Endothelial cell of umbilical vein (primary cell): ENCODE measurements around the gene TMUB2. TPM values are rescaled to one million over a fixed set of nuclear protein-coding genes. Genes with fewer than 3 reads are reported as not detected.

ENCODE experiments used
- BruUV-seq: library from RNA; stranded (reverse); fragments of 400-500 nt; replicated peaks from 2 replicates; lab custom pipeline; 2021; lab: Mats Ljungman, UMichigan
- CTCF ChIA-PET: fragments of 300-600, 350-600 bp; sonication (Branson Sonifier 250); formaldehyde crosslinking; loops from one replicate; lab custom pipeline; 2021; ENCODE audit warnings: antibody characterized with exemption, inconsistent platforms; lab: Charles Lee
- POLR2A ChIA-PET: fragments of 300-600, 350-600 bp; sonication (Branson Sonifier 250); formaldehyde crosslinking; loops from one replicate; lab custom pipeline; 2021; ENCODE audit warnings: antibody characterized with exemption, inconsistent platforms; lab: Charles Lee
- DNase-seq: peaks from one replicate; pipeline ENCODE4 v3.0.0-alpha.2; 2011; ENCODE audit warnings: low read depth, low spot score
- FAIRE-seq: peaks from 2 replicates; lab custom pipeline; 2011; peaks lifted over from hg19 to GRCh38; lab: Jason Lieb, UNC
- H2AFZ ChIP-seq: 2 replicates; pipeline ENCODE4 v1.6.0; 2012; ENCODE audit warnings: low read depth, low read length, control low read depth, inconsistent platforms
- H3K27ac ChIP-seq: 2 replicates; pipeline ENCODE4 v1.5.1; 2011; ENCODE audit warnings: low read depth, mild to moderate bottlenecking, control low read depth, low read length, moderate library complexity; ENCODE audit not compliant: insufficient read depth
- H3K27me3 ChIP-seq, 2 experiments: 2 replicates each; pipeline versions ENCODE4 v1.6.0 to v1.6.1; 2011; ENCODE audit warnings: low read length in 2 of 2, mixed read lengths in 1 of 2; ENCODE audit not compliant: control insufficient read depth in 2 of 2, insufficient read depth in 2 of 2
- H3K36me3 ChIP-seq, 2 experiments: 2 replicates in 1 of 2; 3 replicates in 1 of 2; pipeline ENCODE4 v1.5.1; 2011; ENCODE audit warnings: low read length in 2 of 2, mild to moderate bottlenecking in 1 of 2, moderate library complexity in 1 of 2; ENCODE audit not compliant: control insufficient read depth in 2 of 2, insufficient read depth in 2 of 2; ENCODE audit errors: extremely low read depth in 1 of 2
- H3K4me1 ChIP-seq: 3 replicates; pipeline ENCODE4 v1.5.1; 2011; ENCODE audit warnings: mild to moderate bottlenecking, low read length; ENCODE audit not compliant: control insufficient read depth, insufficient read depth; ENCODE audit errors: extremely low read depth
- H3K4me2 ChIP-seq: 2 replicates; pipeline ENCODE4 v1.6.1; 2011; ENCODE audit warnings: low read length, control low read depth, mixed read lengths; ENCODE audit not compliant: insufficient read depth
- H3K4me3 ChIP-seq, 3 experiments: fragments of 200-600 bp in 1 of 3; sonication (generic), shearing (Covaris generic) in 1 of 3; replicated peaks in 1 of 3; 2 replicates each; pipeline ENCODE4 v1.5.1; 2011 to 2016; ENCODE audit warnings: control low read depth in 3 of 3, low read length in 3 of 3, mild to moderate bottlenecking in 2 of 3, inconsistent platforms in 1 of 3, low read depth in 1 of 3, moderate library complexity in 1 of 3; ENCODE audit not compliant: insufficient read depth in 1 of 3
- H3K79me2 ChIP-seq: 2 replicates; pipeline ENCODE4 v1.6.0; 2012; ENCODE audit warnings: low read length, inconsistent platforms; ENCODE audit not compliant: control insufficient read depth, insufficient read depth
- H3K9ac ChIP-seq: replicated peaks from 2 replicates; pipeline ENCODE3; 2011; ENCODE audit warnings: low read length, control low read depth; ENCODE audit not compliant: insufficient read depth; ENCODE audit errors: extremely low read depth
- H3K9me1 ChIP-seq: replicated peaks from 3 replicates; pipeline ENCODE4 v1.6.0; 2011; ENCODE audit warnings: mild to moderate bottlenecking, low read length; ENCODE audit not compliant: control insufficient read depth, insufficient read depth; ENCODE audit errors: extremely low read depth
- H3K9me3 ChIP-seq: replicated peaks from 2 replicates; pipeline ENCODE4 v1.5.1; 2012; ENCODE audit warnings: low read length, inconsistent platforms; ENCODE audit not compliant: control insufficient read depth, insufficient read depth
- H4K20me1 ChIP-seq: replicated peaks from 2 replicates; pipeline ENCODE3; 2011; ENCODE audit warnings: mild to moderate bottlenecking, low read length; ENCODE audit not compliant: control insufficient read depth, insufficient read depth; ENCODE audit errors: extremely low read depth
- CTCF ChIP-seq, 2 donors: IDR thresholded peaks; 1 replicate in 1 of 2; 2 replicates in 1 of 2; pipeline ENCODE4 v1.5.1; 2011; ENCODE audit warnings: low read length in 2 of 2, mild to moderate bottlenecking in 2 of 2, moderate library complexity in 2 of 2, control low read depth in 1 of 2, inconsistent platforms in 1 of 2, low read depth in 1 of 2; ENCODE audit not compliant: insufficient read depth in 1 of 2; ENCODE audit errors: extremely low read depth in 1 of 2
- EZH2 ChIP-seq: IDR thresholded peaks from 2 replicates; pipeline ENCODE4 v1.6.1; 2012; ENCODE audit warnings: borderline replicate concordance, low read depth, mild to moderate bottlenecking, moderate library complexity, low read length, inconsistent platforms; ENCODE audit not compliant: severe bottlenecking
- FOS ChIP-seq: IDR thresholded peaks from 2 replicates; pipeline ENCODE4 v1.6.1; 2011; ENCODE audit warnings: mild to moderate bottlenecking, low read length, moderate library complexity, borderline replicate concordance; ENCODE audit not compliant: insufficient read depth
- GATA2 ChIP-seq: IDR thresholded peaks from 2 replicates; pipeline ENCODE4 v1.7.0; 2011; ENCODE audit warnings: low read depth, mild to moderate bottlenecking, moderate library complexity, mixed read lengths, low read length; ENCODE audit not compliant: insufficient read length, insufficient read depth
- JUN ChIP-seq: IDR thresholded peaks from 2 replicates; pipeline ENCODE4 v1.6.1; 2011; ENCODE audit warnings: borderline replicate concordance, low read depth; ENCODE audit not compliant: insufficient read length, insufficient read depth
- MAX ChIP-seq: IDR thresholded peaks from 2 replicates; pipeline ENCODE4 v1.6.1; 2011; ENCODE audit not compliant: insufficient read depth, insufficient read length
- MYC ChIP-seq: IDR thresholded peaks from one replicate; pipeline ENCODE4 v1.6.1; 2011; ENCODE audit warnings: mild to moderate bottlenecking, low read depth, low read length
- POLR2A ChIP-seq: IDR thresholded peaks from 2 replicates; pipeline ENCODE4 v1.6.1; 2012; ENCODE audit warnings: low read depth, mild to moderate bottlenecking, control low read depth, low read length
- POLR2AphosphoS5 ChIP-seq: IDR thresholded peaks from 2 replicates; pipeline ENCODE4 v1.6.1; 2012; ENCODE audit warnings: low read depth, mild to moderate bottlenecking, control low read depth, low read length, moderate library complexity; ENCODE audit not compliant: insufficient read depth
- dilution Hi-C: fragments of 300-500 bp; cut with MboI; formaldehyde crosslinking; loops from one replicate; pipeline ENCODE4 v1.15.0; 2019; ENCODE audit warnings: low sequenced_read_pairs; ENCODE audit not compliant: extremely low pct_ligation_motif_present
- intact Hi-C: fragments of 100-400 bp; cut with micrococcal nuclease; formaldehyde crosslinking; loops from one replicate; pipeline ENCODE4 v1.10.0; 2022
- polyA plus RNA-seq, 4 experiments: library from polyadenylated mRNA; depleted of rRNA in 3 of 4; stranded (reverse) in 3 of 4; unstranded in 1 of 4; fragments of >200 nt; gene quantifications; 2 replicates each; pipeline versions ENCODE4 v1.2.1 to v1.2.3, GENCODE V29; 2011 to 2012; ENCODE audit warnings: missing spikeins in 1 of 4
- total RNA-seq: library from RNA; stranded (reverse); gene quantifications from 2 replicates; pipeline ENCODE4 v1.2.3, GENCODE V29; 2021

TMUB2 gene
- total and polyA plus RNA-seq, 2 donors (not counting 3 experiments of a cell fraction or from before 2014, with no cell fraction given), result 43.6 to 72.5 TPM

GRCh38 chr17:44216173-44216572 lies 29.4 kb downstream of the TMUB2 start:
- intact Hi-C loops, result no loop called here
- no peak overlapping the region for H3K4me3 ChIP-seq

GRCh38 chr17:44216694-44217093 lies 29.9 kb downstream of the TMUB2 start:
- H3K27ac ChIP-seq, result no peak overlapping the region
- TF ChIP-seq MYC (no peak), POLR2AphosphoS5 (no peak), EZH2 (no peak), MAX (no peak), CTCF (IDR thresholded peaks at IDR 0.05; ENCODE audit: extremely low read depth in 1 of 2, insufficient read depth in 1 of 2, low read depth in 1 of 2, low read length in 2 of 2) (no peak), GATA2 (no peak), JUN (no peak), POLR2A (no peak)
- H3K27me3 ChIP-seq, result no peaks in the 10 kb centered on the region
- dilution Hi-C loops (no loop called here), intact Hi-C loops (no loop called here)
- no peak overlapping the region for H3K4me2 ChIP-seq
- no TSS peak for BruUV-seq
- no peak overlapping the region for H3K4me3 ChIP-seq
- no peaks in the 10 kb centered on the region for H3K9me1 ChIP-seq
- peaks cover 16% of the 10 kb centered on the region for H3K4me1 ChIP-seq
- H4K20me1 ChIP-seq, result no peaks in the 10 kb centered on the region
- CTCF ChIA-PET, result interaction anchor here (1.2 to 7.3 kb wide), 5 partner anchors 13 to 135 kb away, joined by 3 to 68 read pairs (median 6); partner anchors contain the start of gene SLC25A39
- FAIRE-seq (no peak), DNase-seq (no peak)
- no peak overlapping the region for H2AFZ ChIP-seq
- H3K36me3 ChIP-seq, result peaks cover 19 to 31% of the 10 kb centered on the region in 2 experiments
- H3K9ac ChIP-seq, result no peak overlapping the region
- H3K79me2 ChIP-seq, result peaks cover 28% of the 10 kb centered on the region
- H3K9me3 ChIP-seq, result no peaks in the 10 kb centered on the region
- POLR2A ChIA-PET, result no interaction called here

More at GRCh38 chr17:44216173-44216572, 29.4 kb downstream of the TMUB2 start:
- Histone ChIP-seq H3K4me1 (peaks cover 12% of the 10 kb centered on the region), H3K9me1 (no peaks in the 10 kb centered on the region), H3K79me2 (peaks cover 28% of the 10 kb centered on the region), H4K20me1 (no peaks in the 10 kb centered on the region), H3K4me2 (no peak overlapping the region), H3K27ac (no peak overlapping the region), H2AFZ (no peak overlapping the region), H3K9ac (no peak overlapping the region), H3K9me3 (no peaks in the 10 kb centered on the region), H3K36me3 (peaks cover 19 to 35% of the 10 kb centered on the region in 2 experiments), H3K27me3 (no peaks in the 10 kb centered on the region)
- no TSS peak for BruUV-seq
- DNase-seq (no peak), FAIRE-seq (no peak)
- TF ChIP-seq POLR2A, result no peak
- no peak for TF ChIP-seq POLR2AphosphoS5
- no peak for TF ChIP-seq FOS
- ChIA-PET CTCF (interaction anchor here (1.3 to 7.3 kb wide), 4 partner anchors 13 to 135 kb away, joined by 3 to 68 read pairs (median 8); partner anchors contain the start of gene SLC25A39), POLR2A (no interaction called here)
- dilution Hi-C loops, result no loop called here
